OCI-LY1 (cell line): ENCODE data around the gene DAZAP1.

ENCODE experiments used
- H2AFZ ChIP-seq: fragments of 200-600 bp; sonication (generic), shearing (Covaris generic); 2 replicates; pipeline ENCODE4 v1.6.0; 2014; ENCODE audit warnings: antibody characterized with exemption, mild to moderate bottlenecking, low read length
- H3F3A ChIP-seq: fragments of 200-600 bp; sonication (generic), shearing (Covaris generic); 2 replicates; pipeline ENCODE4 v1.6.0; 2014; ENCODE audit warnings: mild to moderate bottlenecking, antibody characterized with exemption, low read length, moderate library complexity; ENCODE audit not compliant: insufficient read depth
- H3K27ac ChIP-seq: fragments of 200-600 bp; sonication (generic); 2 replicates; pipeline ENCODE4 v1.5.1; 2014; ENCODE audit warnings: low read length, mixed run types, mild to moderate bottlenecking, low read depth; ENCODE audit not compliant: poor library complexity, severe bottlenecking
- H3K27me3 ChIP-seq: fragments of 200-600 bp; sonication (generic); 2 replicates; pipeline ENCODE4 v1.6.0; 2014; ENCODE audit warnings: antibody characterized with exemption, mild to moderate bottlenecking, low read length, moderate library complexity; ENCODE audit not compliant: insufficient read depth
- H3K36me3 ChIP-seq: fragments of 200-600 bp; sonication (generic); 2 replicates; pipeline ENCODE4 v1.6.1; 2014; ENCODE audit warnings: mild to moderate bottlenecking, antibody characterized with exemption, low read length, moderate library complexity, mixed read lengths; ENCODE audit not compliant: insufficient read depth
- H3K4me1 ChIP-seq: fragments of 200-600 bp; sonication (generic); 2 replicates; pipeline ENCODE4 v1.5.1; 2014; ENCODE audit warnings: mild to moderate bottlenecking, low read length, moderate library complexity; ENCODE audit not compliant: insufficient read depth, severe bottlenecking
- H3K4me2 ChIP-seq: fragments of 200-600 bp; sonication (generic), shearing (Covaris generic); 2 replicates; pipeline ENCODE4 v1.6.1; 2014; ENCODE audit warnings: low read length
- H3K4me3 ChIP-seq: fragments of 200-600 bp; sonication (generic); 2 replicates; pipeline ENCODE4 v1.5.1; 2014; ENCODE audit warnings: low read length, low read depth, mild to moderate bottlenecking, mixed read lengths; ENCODE audit not compliant: poor library complexity, severe bottlenecking
- H3K79me2 ChIP-seq: fragments of 200-600 bp; shearing (Covaris generic); 2 replicates; pipeline ENCODE4 v1.6.1; 2016; ENCODE audit warnings: mixed run types, low read length, mixed read lengths; ENCODE audit not compliant: insufficient read depth
- H3K9ac ChIP-seq: fragments of 200-600 bp; sonication (generic), shearing (Covaris generic); 2 replicates; pipeline ENCODE4 v1.6.1; 2014; ENCODE audit warnings: mild to moderate bottlenecking, low read length, mixed read lengths
- H3K9me2 ChIP-seq: fragments of 200-600 bp; sonication (generic), shearing (Covaris generic); 2 replicates; pipeline ENCODE4 v1.6.1; 2014; ENCODE audit warnings: low read depth, mild to moderate bottlenecking, low read length, mixed read lengths
- H3K9me3 ChIP-seq: fragments of 200-600 bp; shearing (Covaris generic); 2 replicates; pipeline ENCODE4 v1.6.1; 2014; ENCODE audit warnings: low read length, mixed read lengths
- H4K20me1 ChIP-seq: fragments of 200-600 bp; sonication (generic), shearing (Covaris generic); 2 replicates; pipeline ENCODE4 v1.6.0; 2016; ENCODE audit warnings: mild to moderate bottlenecking, low read length; ENCODE audit not compliant: insufficient read depth
- EZH2 ChIP-seq: fragments of 200-600 bp; sonication (generic), shearing (Covaris generic); IDR thresholded peaks from 2 replicates; pipeline ENCODE4 v1.8.0; 2017; ENCODE audit warnings: borderline replicate concordance, mixed run types, mild to moderate bottlenecking, antibody characterized with exemption, low read length, moderate library complexity, mixed read lengths
- TF ChIP-seq, protein P1 (sequence below): fragments of 200-600 bp; sonication (generic), shearing (Covaris generic); IDR thresholded peaks from 2 replicates; pipeline ENCODE4 v1.5.1; 2017; ENCODE audit warnings: mild to moderate bottlenecking, antibody characterized with exemption, low read length, moderate library complexity, mixed read lengths

DAZAP1 gene

DNA sequence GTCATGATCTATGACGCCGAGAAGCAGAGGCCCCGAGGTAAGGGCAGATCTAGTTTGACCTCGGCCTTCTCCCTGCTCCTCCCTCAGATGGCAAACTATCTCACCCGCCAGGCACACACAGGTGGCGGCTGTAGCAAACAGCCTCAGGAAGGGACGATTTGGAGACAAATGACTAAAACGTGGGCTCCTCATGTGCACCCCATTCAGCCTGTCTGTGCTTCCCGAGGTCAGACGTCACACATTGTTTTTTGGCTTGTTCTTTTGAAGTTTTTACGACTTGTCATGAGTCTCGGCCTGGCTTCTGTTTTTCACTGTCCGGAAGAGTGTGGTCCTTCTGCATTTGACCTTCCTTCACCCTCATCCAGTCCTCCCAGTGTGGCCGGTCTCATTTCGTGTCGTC, 15.0 kb downstream of the DAZAP1 start:
- Histone ChIP-seq H3K27ac (no peak overlapping the region), H3K79me2 (peaks cover 17% of the 10 kb centered on the region), H3K9ac (no peak overlapping the region), H2AFZ (no peak overlapping the region), H3K36me3 (peaks cover 97% of the 10 kb centered on the region), H3K27me3 (no peaks in the 10 kb centered on the region), H3K4me2 (no peak overlapping the region), H3K4me1 (no peaks in the 10 kb centered on the region), H4K20me1 (no peaks in the 10 kb centered on the region), H3K4me3 (no peak overlapping the region), H3K9me2 (no peaks in the 10 kb centered on the region), H3F3A (no peaks in the 10 kb centered on the region), H3K9me3 (no peaks in the 10 kb centered on the region)
- no peak for TF ChIP-seq EZH2
- TF ChIP-seq, protein P1, sequence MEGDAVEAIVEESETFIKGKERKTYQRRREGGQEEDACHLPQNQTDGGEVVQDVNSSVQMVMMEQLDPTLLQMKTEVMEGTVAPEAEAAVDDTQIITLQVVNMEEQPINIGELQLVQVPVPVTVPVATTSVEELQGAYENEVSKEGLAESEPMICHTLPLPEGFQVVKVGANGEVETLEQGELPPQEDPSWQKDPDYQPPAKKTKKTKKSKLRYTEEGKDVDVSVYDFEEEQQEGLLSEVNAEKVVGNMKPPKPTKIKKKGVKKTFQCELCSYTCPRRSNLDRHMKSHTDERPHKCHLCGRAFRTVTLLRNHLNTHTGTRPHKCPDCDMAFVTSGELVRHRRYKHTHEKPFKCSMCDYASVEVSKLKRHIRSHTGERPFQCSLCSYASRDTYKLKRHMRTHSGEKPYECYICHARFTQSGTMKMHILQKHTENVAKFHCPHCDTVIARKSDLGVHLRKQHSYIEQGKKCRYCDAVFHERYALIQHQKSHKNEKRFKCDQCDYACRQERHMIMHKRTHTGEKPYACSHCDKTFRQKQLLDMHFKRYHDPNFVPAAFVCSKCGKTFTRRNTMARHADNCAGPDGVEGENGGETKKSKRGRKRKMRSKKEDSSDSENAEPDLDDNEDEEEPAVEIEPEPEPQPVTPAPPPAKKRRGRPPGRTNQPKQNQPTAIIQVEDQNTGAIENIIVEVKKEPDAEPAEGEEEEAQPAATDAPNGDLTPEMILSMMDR, result no peak

DNA sequence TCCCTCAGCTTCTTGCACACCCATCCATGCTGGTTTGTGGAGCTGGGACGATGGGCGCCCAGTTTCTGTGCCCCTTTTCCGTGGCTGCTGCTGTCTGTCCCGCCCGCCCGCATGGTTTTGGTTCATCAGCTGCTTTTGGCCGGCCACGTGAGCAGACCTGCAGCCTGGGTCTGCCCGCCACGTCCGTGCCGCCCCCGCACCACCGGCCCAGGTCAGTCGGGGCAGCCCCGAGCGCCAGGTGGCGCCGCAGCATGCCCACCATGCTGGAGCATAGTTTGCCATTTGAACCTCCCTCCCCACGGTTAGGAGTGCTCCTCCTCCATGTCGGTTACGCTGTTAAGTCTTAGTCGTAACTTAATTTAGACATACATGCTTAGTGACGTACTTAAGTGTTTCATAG, 15.6 kb downstream of the DAZAP1 start:
- peaks cover 11% of the 10 kb centered on the region for H3K79me2 ChIP-seq
- H3K4me3 ChIP-seq, result no peak overlapping the region
- no peak overlapping the region for H2AFZ ChIP-seq
- H3F3A ChIP-seq, result no peaks in the 10 kb centered on the region
- H3K4me1 ChIP-seq, result no peaks in the 10 kb centered on the region
- H3K9me2 ChIP-seq, result no peaks in the 10 kb centered on the region
- no peaks in the 10 kb centered on the region for H4K20me1 ChIP-seq
- no peak overlapping the region for H3K9ac ChIP-seq
- H3K27ac ChIP-seq, result no peak overlapping the region
- no peaks in the 10 kb centered on the region for H3K27me3 ChIP-seq
- no peak overlapping the region for H3K4me2 ChIP-seq
- TF ChIP-seq, protein P1, result peak; percentile 28; the same call in 1 of the 2 replicates
- TF ChIP-seq EZH2, result no peak
- no peaks in the 10 kb centered on the region for H3K9me3 ChIP-seq
- H3K36me3 ChIP-seq, result peaks cover 97% of the 10 kb centered on the region

DNA sequence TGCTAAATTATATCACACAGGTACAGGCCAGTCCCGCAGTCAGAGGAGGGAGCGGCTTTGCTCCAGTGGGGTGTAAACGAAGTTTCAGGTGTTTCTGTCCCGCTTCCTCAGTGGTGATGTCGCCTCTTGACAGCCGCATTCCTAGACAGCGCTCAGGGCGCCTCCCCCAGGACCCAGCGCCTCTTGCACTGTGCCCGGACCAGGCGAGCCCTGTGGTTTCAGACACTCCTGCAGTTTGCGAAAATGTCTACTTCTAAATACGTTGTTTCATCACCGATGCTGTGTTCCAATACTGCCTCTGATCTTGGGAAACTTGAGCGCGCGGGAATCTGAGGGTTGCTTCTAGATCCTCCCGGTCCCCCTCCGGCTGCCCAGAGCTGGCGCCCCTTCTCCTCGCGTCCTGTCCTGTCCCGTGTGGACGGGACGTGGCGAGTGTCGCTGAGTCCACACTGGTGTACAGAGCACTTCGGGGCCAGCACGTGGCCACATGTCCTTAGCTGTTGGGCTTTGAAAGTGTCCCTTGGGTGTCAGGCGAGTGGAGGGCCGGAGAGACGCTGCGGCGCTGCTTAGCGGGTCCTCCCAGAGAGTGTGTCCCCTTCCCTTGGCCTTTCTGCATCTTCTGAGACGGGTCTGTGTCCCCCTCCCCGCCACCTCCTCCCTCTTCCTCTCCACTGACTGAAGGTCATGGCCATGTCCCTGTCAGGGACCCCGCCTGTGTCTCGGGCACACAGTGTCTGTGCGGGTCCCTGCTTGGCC, 16.2 kb downstream of the DAZAP1 start:
- no peak overlapping the region for H3K9ac ChIP-seq
- H4K20me1 ChIP-seq, result no peaks in the 10 kb centered on the region

More for the DNA sequence above, 16.2 kb downstream of the DAZAP1 start:
- H3F3A ChIP-seq, result no peaks in the 10 kb centered on the region
- H3K9me2 ChIP-seq, result no peaks in the 10 kb centered on the region
- no peaks in the 10 kb centered on the region for H3K9me3 ChIP-seq
- H3K27ac ChIP-seq, result no peak overlapping the region
- H2AFZ ChIP-seq, result no peak overlapping the region
- peaks cover 5% of the 10 kb centered on the region for H3K79me2 ChIP-seq
- no peaks in the 10 kb centered on the region for H3K27me3 ChIP-seq
- no peak overlapping the region for H3K4me3 ChIP-seq
- TF ChIP-seq EZH2, result no peak
- TF ChIP-seq, protein P1, result no peak
- H3K4me2 ChIP-seq, result no peak overlapping the region
- no peaks in the 10 kb centered on the region for H3K4me1 ChIP-seq
- peaks cover 97% of the 10 kb centered on the region for H3K36me3 ChIP-seq
